Globus pallidus (tissue), 1 donor: ENCODE results near the gene TRIOBP.

Experiments used
- DNase-seq: peaks from one replicate; pipeline ENCODE4 v3.0.0-alpha.2; 2015; ENCODE audit warnings: low spot score

TRIOBP gene

DNA sequence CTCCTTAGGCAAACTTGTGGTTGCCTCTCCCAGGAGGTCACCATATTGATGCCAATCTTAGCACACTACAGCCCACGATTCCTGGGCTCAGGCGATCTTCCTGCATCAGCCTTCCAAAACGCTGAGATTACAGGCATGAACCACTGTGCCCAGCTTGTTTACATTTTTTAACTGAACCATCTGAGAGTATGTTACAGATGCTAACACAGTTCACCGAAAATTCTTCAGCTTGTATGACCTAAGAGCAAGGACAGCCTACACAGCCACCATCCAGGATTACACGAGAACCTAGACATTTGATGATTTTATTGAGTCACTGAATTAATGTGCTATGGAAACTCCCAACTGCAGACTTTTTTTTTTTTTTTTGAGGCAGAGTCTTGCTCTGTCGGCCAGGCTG lies 27.3 kb upstream of the TRIOBP start:
- no peak for DNase-seq

- no peak for DNase-seq
Observed at GRCh38 chr22:37672206-37672919, 24.5 kb upstream of the TRIOBP start.

DNA sequence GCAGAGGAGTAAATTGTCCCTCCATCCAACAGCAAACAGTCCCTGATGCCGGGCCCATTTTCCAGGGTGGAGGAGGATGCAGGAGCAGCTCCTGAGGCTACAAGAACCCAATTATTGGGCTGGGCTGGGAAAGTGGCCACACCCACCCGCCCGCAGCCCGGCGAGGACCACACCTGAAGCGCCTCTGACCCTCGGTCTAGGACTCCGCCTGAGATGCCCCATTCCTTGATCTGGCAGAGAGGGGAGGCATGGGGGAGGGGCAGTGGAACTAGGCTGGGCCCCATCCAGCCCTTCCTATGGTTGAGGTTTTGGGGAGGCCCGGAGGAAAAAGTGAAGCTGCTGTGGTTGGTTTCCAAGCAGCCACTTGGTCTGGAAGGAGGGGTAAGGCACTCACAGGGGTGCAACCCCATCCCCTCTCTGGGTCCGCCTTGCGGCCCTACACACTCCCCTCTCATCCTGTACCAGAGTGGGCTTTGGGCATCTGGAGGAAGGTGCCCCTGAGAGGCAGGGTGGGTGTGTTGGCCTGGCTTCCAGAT lies 23.9 kb upstream of the TRIOBP start:
- no peak for DNase-seq

GRCh38 chr22:37674248-37674647 lies 22.6 kb upstream of the TRIOBP start:
- DNase-seq, result no peak

GRCh38 chr22:37674951-37675929 lies 21.6 kb upstream of the TRIOBP start, which contains the start of gene LGALS1:
TSS of gene LGALS1 (plus strand) at chr22:37675636. CDS start at chr22:37675703, 67 bp downstream.
- DNase-seq, result peak; percentile 87

DNA sequence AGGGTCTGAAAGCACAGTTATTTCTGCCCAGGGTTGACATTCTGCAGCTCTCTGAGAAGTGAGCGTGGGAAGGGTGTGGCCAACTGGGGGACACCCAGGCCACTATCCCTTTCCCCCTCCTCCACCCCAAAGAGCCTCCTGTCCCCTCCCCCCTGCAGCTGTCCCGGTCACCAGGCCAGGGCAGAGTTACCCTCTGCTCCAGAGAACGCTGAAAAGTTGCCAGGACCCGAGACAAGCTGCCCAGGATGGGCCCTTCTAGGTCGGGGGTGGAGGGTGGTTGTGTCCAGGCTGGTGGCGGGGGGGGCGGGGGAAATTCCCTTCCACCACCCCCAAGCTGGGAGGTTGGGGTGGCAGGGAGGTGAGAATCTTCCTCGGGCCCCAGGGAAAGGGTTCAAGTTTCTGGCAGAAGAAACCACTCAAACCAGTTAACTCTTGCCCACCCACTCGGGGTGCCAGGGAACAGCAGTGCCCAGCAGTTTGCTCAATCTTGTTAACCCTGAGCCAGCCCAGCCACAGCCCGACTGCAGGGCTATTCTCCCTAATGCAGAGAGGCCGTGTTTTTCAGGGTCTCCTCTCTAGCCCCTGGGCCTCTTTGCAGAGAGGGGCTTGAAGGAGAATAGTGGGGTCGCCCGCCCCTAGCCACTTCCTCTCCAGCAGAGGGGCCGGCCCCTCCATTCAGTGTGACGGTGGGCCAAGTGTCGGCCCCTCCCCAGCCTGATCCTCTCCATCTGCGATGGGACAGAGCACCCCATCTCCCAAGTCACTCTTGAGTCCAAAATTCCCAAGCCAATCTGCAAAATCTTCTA lies 20.7 kb upstream of the TRIOBP start:
- DNase-seq, result no peak

DNA sequence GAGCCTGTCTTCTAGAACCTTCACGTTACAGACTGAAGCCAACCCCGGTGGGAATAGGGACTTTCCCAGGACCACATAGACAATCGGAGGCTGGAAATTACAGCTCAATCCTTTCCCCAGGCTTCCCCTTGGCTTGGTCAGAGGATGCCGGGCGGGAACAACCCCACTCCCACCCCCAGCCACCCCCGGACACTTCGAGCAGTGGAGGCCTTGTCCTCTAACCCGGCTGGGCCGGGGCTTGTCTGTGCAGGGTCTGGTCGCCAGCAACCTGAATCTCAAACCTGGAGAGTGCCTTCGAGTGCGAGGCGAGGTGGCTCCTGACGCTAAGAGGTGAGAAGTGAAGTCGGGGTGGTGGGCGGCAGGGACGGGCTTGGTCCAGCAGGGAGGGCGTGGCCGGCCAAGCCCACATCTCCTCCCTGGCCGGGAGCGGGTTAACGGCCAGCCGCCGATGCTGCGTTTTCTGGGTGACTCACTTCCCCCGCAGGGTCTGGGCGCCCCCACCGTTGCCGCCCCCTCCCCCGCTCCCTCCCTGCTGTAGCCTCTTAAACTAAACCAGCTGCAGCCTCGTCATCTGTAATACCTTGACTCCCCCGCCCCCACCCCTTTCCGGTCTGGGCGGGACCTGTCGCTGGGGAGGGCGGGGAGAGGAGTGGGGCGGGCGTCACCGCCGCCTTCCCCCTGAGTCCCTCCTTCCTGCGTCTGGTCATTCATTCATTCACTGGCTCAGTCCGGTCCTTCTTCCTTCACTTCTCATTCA lies 19.9 kb upstream of the TRIOBP start:
- DNase-seq, result no peak

DNA sequence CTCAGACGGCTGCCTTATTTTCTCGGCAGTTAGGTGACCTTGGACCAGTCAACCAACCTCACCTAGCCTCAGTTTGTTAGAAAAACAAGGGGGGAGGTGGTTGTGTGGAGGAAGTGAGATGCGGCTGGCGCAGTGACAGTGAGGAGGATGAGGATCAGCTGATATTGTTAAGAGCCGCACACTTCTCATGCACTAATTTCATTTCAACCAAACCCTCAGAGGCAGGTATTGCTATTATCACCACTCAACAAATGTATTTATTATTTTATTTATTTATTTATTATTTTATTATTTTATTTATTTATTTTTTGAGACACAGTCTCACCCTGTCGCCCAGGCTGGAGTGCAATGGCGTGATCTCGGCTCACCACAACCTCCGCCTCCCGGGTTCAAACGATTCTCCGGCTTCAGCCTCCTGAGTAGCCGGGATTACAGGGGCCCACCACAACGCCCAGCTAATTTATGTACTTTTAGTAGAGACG lies 19.3 kb upstream of the TRIOBP start:
- DNase-seq, result no peak

DNA sequence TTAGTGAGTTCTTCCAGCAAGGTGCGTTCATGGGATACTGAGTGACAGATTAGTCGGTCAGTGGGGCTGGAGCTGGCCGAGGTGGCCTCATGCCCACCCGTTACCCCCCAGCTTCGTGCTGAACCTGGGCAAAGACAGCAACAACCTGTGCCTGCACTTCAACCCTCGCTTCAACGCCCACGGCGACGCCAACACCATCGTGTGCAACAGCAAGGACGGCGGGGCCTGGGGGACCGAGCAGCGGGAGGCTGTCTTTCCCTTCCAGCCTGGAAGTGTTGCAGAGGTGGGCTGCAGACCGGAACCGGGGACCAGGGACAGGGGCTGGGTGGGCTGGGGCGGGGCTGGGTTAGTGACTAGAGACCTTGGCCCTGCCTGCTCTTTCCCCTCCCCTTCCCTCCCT lies 18.5 kb upstream of the TRIOBP start:
- no peak for DNase-seq

DNA sequence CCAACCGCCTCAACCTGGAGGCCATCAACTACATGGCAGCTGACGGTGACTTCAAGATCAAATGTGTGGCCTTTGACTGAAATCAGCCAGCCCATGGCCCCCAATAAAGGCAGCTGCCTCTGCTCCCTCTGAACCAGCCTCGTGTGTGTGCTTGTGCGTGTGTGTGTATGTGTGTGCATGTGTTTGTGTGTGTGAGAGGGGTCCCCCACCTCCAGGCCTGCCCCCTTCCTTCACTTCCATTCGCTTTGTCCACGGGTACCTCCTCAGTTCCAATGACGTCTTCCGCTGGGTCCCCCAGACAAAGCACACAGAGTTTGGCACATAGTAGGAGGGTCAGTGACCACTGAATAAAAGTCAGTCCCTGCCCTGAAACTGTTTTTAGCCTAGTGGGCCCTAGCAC lies 17.2 kb upstream of the TRIOBP start:
- no peak for DNase-seq

DNA sequence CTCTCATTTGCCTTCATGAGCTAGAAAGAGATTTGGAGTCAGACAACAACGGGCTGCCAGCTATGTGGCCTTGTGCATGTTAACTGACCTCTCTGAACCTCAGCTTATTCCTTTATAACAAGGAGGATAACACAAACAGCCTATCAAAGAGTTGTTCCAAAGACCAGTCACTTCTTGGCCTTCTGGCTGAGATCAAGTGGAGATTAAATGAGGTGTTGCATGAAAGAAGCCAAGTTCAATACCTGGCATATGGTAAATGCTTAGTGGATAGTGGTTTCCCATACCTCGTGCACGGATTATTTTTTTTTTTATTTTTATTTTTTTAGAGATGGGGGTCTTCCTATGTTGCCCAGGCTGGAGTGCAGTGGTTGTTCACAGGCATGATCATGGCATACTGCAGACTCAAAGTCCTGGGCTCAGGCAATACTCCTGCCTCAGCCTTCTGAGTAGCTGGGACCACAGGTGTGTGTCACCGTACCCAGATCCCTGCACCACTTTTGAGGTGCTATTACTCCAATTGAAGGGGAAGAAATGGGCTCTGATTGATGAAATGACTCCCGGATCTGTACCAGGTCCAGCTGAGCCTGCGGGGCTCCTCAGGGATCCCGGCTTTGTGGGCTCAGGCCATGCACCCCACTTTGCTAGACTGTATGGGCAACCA lies 16.5 kb upstream of the TRIOBP start:
- no peak for DNase-seq

GRCh38 chr22:37681001-37681424 lies 15.8 kb upstream of the TRIOBP start:
- DNase-seq, result no peak

- DNase-seq, result no peak
Observed at GRCh38 chr22:37681556-37682049, 15.2 kb upstream of the TRIOBP start.

- DNase-seq, result no peak
Observed at GRCh38 chr22:37684803-37685615, 11.8 kb upstream of the TRIOBP start.

DNA sequence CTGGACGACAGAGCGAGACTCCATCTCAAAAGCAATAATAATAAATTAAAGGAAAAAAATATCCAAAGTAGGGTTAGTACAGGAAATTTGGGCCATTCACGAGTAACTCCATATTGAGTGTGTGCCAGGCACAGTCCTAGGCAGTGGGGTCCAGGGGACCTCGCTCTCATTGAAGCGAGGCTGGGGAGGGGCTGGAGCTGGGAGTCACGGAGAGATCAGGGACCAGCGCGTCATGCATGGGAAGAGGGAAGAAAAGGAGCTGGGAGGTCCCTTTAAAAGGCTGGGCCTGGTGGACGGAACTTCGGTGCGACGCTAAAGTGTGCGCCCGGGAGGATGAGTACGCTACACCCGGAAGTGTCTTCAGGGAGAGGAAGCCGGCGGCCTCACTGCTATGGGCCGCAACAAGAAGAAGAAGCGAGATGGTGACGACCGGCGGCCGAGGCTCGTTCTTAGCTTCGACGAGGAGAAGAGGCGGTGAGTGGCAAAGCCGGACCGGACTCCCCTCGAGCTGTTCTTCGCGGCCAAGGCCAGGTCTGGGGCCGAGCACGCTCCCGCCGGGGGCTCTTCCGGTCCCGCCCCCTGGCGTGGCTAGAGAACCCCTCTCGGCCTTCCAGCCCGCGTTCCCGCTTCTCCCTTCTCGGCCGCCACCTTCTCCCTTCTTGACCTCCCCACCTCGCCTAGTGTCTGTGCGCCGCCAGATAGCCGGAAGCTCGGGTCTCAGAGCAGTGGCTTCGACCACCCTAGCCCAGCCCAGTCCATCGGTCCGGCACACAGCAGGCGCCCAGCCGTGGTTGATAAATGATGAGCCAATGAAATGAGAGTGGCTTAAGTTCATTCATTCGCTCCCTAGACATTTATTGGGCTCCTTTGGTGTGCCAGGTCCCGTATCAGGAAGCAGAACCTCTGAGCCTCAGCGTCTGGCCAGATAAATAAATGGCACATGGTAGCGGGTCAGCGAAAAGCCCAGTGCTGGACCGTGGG lies 10.6 kb upstream of the TRIOBP start, which contains the start of gene NOL12:
NOL12 (plus strand) TSS at position 342 of the 981 bp plus-strand sequence; CDS start at position 392, 50 bp downstream.
- DNase-seq, result peak; percentile 85

DNA sequence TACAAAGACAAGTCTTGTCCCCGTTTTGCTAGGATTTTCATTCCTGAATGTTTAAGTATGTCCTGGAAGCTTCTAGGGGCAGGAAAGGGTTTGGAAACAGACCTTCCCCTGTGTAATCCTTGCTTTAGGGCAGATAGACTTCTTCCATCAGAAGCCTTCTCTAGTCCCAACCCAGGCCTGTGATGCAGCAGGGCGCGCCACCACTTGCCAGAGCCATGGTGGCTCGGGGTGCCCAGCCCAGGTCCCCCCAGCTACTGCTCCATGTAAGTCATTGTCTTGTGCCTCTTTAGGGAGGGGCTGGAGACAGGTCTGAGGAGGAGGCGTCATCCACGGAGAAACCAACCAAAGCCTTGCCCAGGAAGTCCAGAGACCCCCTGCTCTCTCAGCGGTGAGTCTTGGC lies 6.4 kb upstream of the TRIOBP start:
- no peak for DNase-seq

- no peak for DNase-seq
Observed at GRCh38 chr22:37690901-37691504, 5.8 kb upstream of the TRIOBP start.
